HepG2 (cell line): ENCODE measurements around the gene CNTN4. TPM values are rescaled to one million over a fixed set of nuclear protein-coding genes. Genes with fewer than 3 reads are reported as not detected.

Source experiments
- ATAC-seq: fragments of 200-7000 bp; cut with Tn5 transposase; 3 replicates; pipeline ENCODE4 v1.9.1; 2020; ENCODE audit warnings: mild to moderate bottlenecking, moderate library complexity
- Bru-seq: library from RNA; stranded (reverse); fragments of 400-500 nt; gene quantifications from one replicate; lab custom pipeline; 2021; lab: Mats Ljungman, UMichigan
- BruChase-seq, 2 experiments: library from RNA; stranded (reverse); fragments of 400-500 nt; gene quantifications; one replicate each; lab custom pipeline; 2021; lab: Mats Ljungman, UMichigan
- BruUV-seq: library from RNA; stranded (reverse); fragments of 400-500 nt; replicated peaks from 2 replicates; lab custom pipeline; 2021; lab: Mats Ljungman, UMichigan
- CTCF ChIA-PET: fragments of 300-600 bp; formaldehyde crosslinking; extraction: SDS; loops from one replicate; lab custom pipeline; 2021; ENCODE audit warnings: low total read pairs, inconsistent platforms, low intra/inter-chr PET ratio; lab: Yijun Ruan, JAX
- POLR2A ChIA-PET: fragments of 350-600 bp; sonication (Branson Sonifier 250); formaldehyde crosslinking; loops from one replicate; lab custom pipeline; 2020; ENCODE audit warnings: antibody characterized with exemption, inconsistent platforms; lab: Yijun Ruan, JAX
- DNase-seq: peaks from one replicate; pipeline ENCODE4 v3.0.0-alpha.2; 2015; ENCODE audit warnings: low spot score
- FAIRE-seq: peaks from 3 replicates; lab custom pipeline; 2011; peaks lifted over from hg19 to GRCh38; lab: Jason Lieb, UNC
- H2AFZ ChIP-seq: one replicate; pipeline ENCODE4 v1.6.1; 2011; ENCODE audit warnings: low read length, inconsistent platforms
- H3K27ac ChIP-seq: fragments of 300-600 bp; 3 replicates; pipeline ENCODE4 v1.8.0; 2011; ENCODE audit warnings: mixed run types, mild to moderate bottlenecking, mixed read lengths, low read length, inconsistent platforms; ENCODE audit not compliant: insufficient read depth; ENCODE audit errors: extremely low read length
- H3K27me3 ChIP-seq, 2 experiments: fragments of 200-600 bp in 1 of 2; 2 replicates in 1 of 2; 3 replicates in 1 of 2; pipeline versions ENCODE4 v1.6.0 to v1.8.0; 2011; ENCODE audit warnings: low read length in 2 of 2, mild to moderate bottlenecking in 2 of 2, moderate library complexity in 2 of 2, inconsistent platforms in 1 of 2; ENCODE audit not compliant: insufficient read depth in 2 of 2, control insufficient read depth in 1 of 2
- H3K36me3 ChIP-seq, 2 experiments: fragments of 200-600 bp in 1 of 2; replicated peaks in 1 of 2; 2 replicates in 1 of 2; 3 replicates in 1 of 2; pipeline versions ENCODE4 v1.5.1 to v1.8.0; 2011; ENCODE audit warnings: low read length in 2 of 2, inconsistent platforms in 1 of 2; ENCODE audit not compliant: insufficient read depth in 2 of 2, control insufficient read depth in 1 of 2
- H3K4me1 ChIP-seq: 2 replicates; pipeline ENCODE4 v1.5.1; 2012; ENCODE audit warnings: low read length, inconsistent platforms; ENCODE audit not compliant: insufficient read depth
- H3K4me2 ChIP-seq: 2 replicates; pipeline ENCODE4 v1.6.0; 2011; ENCODE audit warnings: low read depth, low read length, inconsistent platforms
- H3K4me3 ChIP-seq, 3 experiments: fragments of 200-600 bp in 1 of 3; sonication (generic), shearing (Covaris generic) in 1 of 3; replicated peaks in 1 of 3; 2 replicates each; pipeline ENCODE4 v1.5.1; 2011 to 2016; ENCODE audit warnings: low read length in 3 of 3, inconsistent platforms in 2 of 3, low read depth in 2 of 3, mild to moderate bottlenecking in 2 of 3, control low read depth in 1 of 3, mixed read lengths in 1 of 3; ENCODE audit not compliant: insufficient read depth in 1 of 3
- H3K79me2 ChIP-seq: one replicate; pipeline ENCODE4 v1.6.1; 2011; ENCODE audit warnings: low read length, inconsistent platforms; ENCODE audit not compliant: insufficient read depth
- H3K9ac ChIP-seq: 2 replicates; pipeline ENCODE4 v1.6.0; 2011; ENCODE audit warnings: mild to moderate bottlenecking, low read depth, low read length, inconsistent platforms; ENCODE audit not compliant: insufficient read depth
- H3K9me3 ChIP-seq: 2 replicates; pipeline ENCODE4 v1.5.1; 2012; ENCODE audit warnings: mild to moderate bottlenecking, low read length
- H4K20me1 ChIP-seq: 2 replicates; pipeline ENCODE4 v1.6.0; 2011; ENCODE audit warnings: inconsistent platforms, mild to moderate bottlenecking, low read length, moderate library complexity; ENCODE audit not compliant: insufficient read depth
- E2F5 ChIP-seq: sonication (generic); formaldehyde crosslinking; conservative IDR thresholded peaks from 2 replicates; pipeline ENCODE4 v1.4.0; 2020; ENCODE audit warnings: missing genetic modification reagents
- FOXK2 ChIP-seq: fragments of 450-650 bp; IDR thresholded peaks from 2 replicates; pipeline ENCODE4 v1.6.1; 2016
- MTF1 ChIP-seq: sonication (generic); formaldehyde crosslinking; IDR thresholded peaks from 2 replicates; pipeline ENCODE4 v1.5.0; 2020; ENCODE audit warnings: missing genetic modification reagents
- MYPOP ChIP-seq: sonication (generic); formaldehyde crosslinking; IDR thresholded peaks from 2 replicates; pipeline ENCODE4 v1.8.1; 2023; ENCODE audit warnings: mild to moderate bottlenecking, moderate library complexity, missing genetic modification reagents
- PREB ChIP-seq: sonication (generic); formaldehyde crosslinking; IDR thresholded peaks from 2 replicates; pipeline ENCODE4 v1.4.0; 2020; ENCODE audit warnings: missing genetic modification reagents
- THAP11 ChIP-seq: IDR thresholded peaks from 2 replicates; pipeline ENCODE4 v1.6.1; 2016; ENCODE audit warnings: missing biosample characterization, missing genetic modification reagents
- ZBTB7B ChIP-seq: sonication (generic); formaldehyde crosslinking; IDR thresholded peaks from 2 replicates; pipeline ENCODE4 v1.4.0; 2020; ENCODE audit warnings: missing genetic modification reagents
- WGBS: methylation state at CpG from one replicate; pipeline ENCODE4 v1.1.6; 2017; ENCODE audit warnings: low lambda C conversion rate; 5-methylcytosine and 5-hydroxymethylcytosine counted together
- in situ Hi-C: cut with HindIII; loops from 2 replicates; pipeline ENCODE4 v1.10.0; 2017; ENCODE audit warnings: low pct_unique_long_range_greater_than_20kb; ENCODE audit not compliant: extremely low pct_ligation_motif_present
- intact Hi-C: fragments of 100-400 bp; cut with micrococcal nuclease; formaldehyde crosslinking; loops from one replicate; pipeline ENCODE4 v1.10.0; 2022; ENCODE audit not compliant: unreplicated experiment
- long read RNA-seq, 2 experiments: library from RNA in 1 of 2; library from polyadenylated mRNA in 1 of 2; stranded (forward) in 1 of 2; unstranded in 1 of 2; transcript quantifications; one replicate each; pipeline ENCODE4 v2.0.0, GENCODE V29; 2019 to 2022
- polyA minus RNA-seq, 3 experiments: library from RNA; depleted of rRNA, polyadenylated mRNA; stranded (reverse); fragments of >200 nt; gene quantifications; 2 replicates each; pipeline ENCODE4 v1.2.3, GENCODE V29; 2011; ENCODE audit warnings: low replicate concordance in 1 of 3
- polyA plus RNA-seq, 8 experiments: library from polyadenylated mRNA; depleted of rRNA in 3 of 8; stranded (reverse) in 7 of 8; unstranded in 1 of 8; fragments of >200 nt; fragmentation: Illumina TruSeq in 4 of 8; extraction: Trizol in 4 of 8; gene quantifications; 2 replicates each; pipeline versions ENCODE4 v1.2.1 to v1.2.3, GENCODE V29; 2011 to 2016; ENCODE audit warnings: low read depth in 4 of 8, missing spikeins in 1 of 8, mixed read lengths in 1 of 8; ENCODE audit not compliant: insufficient read depth in 1 of 8
- total RNA-seq, 5 experiments: library from RNA; depleted of rRNA; stranded (reverse); fragments of >200 nt; fragmentation: Illumina TruSeq; extraction: Trizol; gene quantifications; 2 replicates each; pipeline ENCODE4 v1.2.3, GENCODE V29; 2016; ENCODE audit warnings: low read depth in 1 of 5
- TF ChIP-seq, protein P1 (sequence below): sonication (generic); formaldehyde crosslinking; IDR thresholded peaks from 2 replicates; pipeline ENCODE4 v1.4.0; 2020; ENCODE audit warnings: missing genetic modification reagents, borderline replicate concordance

Gene CNTN4
- total RNA-seq (2016; rRNA removed; fragmentation: Illumina TruSeq; extraction: Trizol), result 0.13 TPM in 1 of 2 replicates, not detected in the other
- not detected in 2 replicates for total RNA-seq (2016; cell fraction: cytosol; rRNA removed; fragmentation: Illumina TruSeq; extraction: Trizol; ENCODE audit: low read depth)
- total RNA-seq (2016; cell fraction: insoluble cytoplasmic fraction; rRNA removed; fragmentation: Illumina TruSeq; extraction: Trizol), result not detected in 2 replicates
- not detected in 2 replicates for total RNA-seq (2016; cell fraction: membrane; rRNA removed; fragmentation: Illumina TruSeq; extraction: Trizol)
- not detected in 2 replicates for total RNA-seq (2016; cell fraction: nucleus; rRNA removed; fragmentation: Illumina TruSeq; extraction: Trizol)
- 0.01 and 0.03 TPM in 2 replicates for polyA plus RNA-seq (2011; rRNA removed)
- polyA plus RNA-seq (2011; cell fraction: cytosol; rRNA removed), result 0.03 and 0.12 TPM in 2 replicates
- not detected in 2 replicates for polyA plus RNA-seq (2011; cell fraction: nucleus; rRNA removed)
- polyA plus RNA-seq (2012), result not detected in 2 replicates
- not detected in 2 replicates for polyA plus RNA-seq (2016; cell fraction: cytosol; fragmentation: Illumina TruSeq; extraction: Trizol; ENCODE audit: low read depth)
- not detected in 2 replicates for polyA plus RNA-seq (2016; cell fraction: insoluble cytoplasmic fraction; fragmentation: Illumina TruSeq; extraction: Trizol; ENCODE audit: low read depth)
- polyA plus RNA-seq (2016; cell fraction: membrane; fragmentation: Illumina TruSeq; extraction: Trizol; ENCODE audit: low read depth), result not detected in 2 replicates
- polyA plus RNA-seq (2016; cell fraction: nucleus; fragmentation: Illumina TruSeq; extraction: Trizol; ENCODE audit: insufficient read depth, low read depth), result not detected in 2 replicates
- not detected in 2 replicates for polyA minus RNA-seq (2011; rRNA and poly(A)+ RNA removed; ENCODE audit: low replicate concordance)
- polyA minus RNA-seq (2011; cell fraction: cytosol; rRNA and poly(A)+ RNA removed), result not detected in 2 replicates
- polyA minus RNA-seq (2011; cell fraction: nucleus; rRNA and poly(A)+ RNA removed), result 0.62 TPM in 1 of 2 replicates, not detected in the other
- percentile 10 among the genes with signal in this experiment for Bru-seq, nascent RNA
- BruChase-seq, experiment 1, labeled RNA remaining after a 6-hour chase, result percentile 6 among the genes with signal in this experiment
- BruChase-seq, experiment 2, labeled RNA remaining after a 2-hour chase, result percentile 11 among the genes with signal in this experiment
- long read RNA-seq, experiment 1, result 0 reads
- long read RNA-seq, experiment 2, result 0 reads

GRCh38 chr3:2098398-2099027 is at the start of gene CNTN4:
Gene CNTN4 (plus strand): TSS chr3:2098866.
- in situ Hi-C loops, result no loop called here
- WGBS, result no CpG with 5 or more reads among the region's 86 CpGs
- TF ChIP-seq E2F5 (CRISPR knock-in tag) (0 out of 2 replicates have a peak, but pooled peaks have one; percentile 46), MTF1 (CRISPR knock-in tag) (no peak), FOXK2 (no peak), ZBTB7B (no peak), THAP11 (CRISPR knock-in tag) (no peak), MYPOP (CRISPR knock-in tag) (0 out of 2 replicates have a peak, but pooled peaks have one; percentile 25), PREB (CRISPR knock-in tag) (no peak)
- TF ChIP-seq, protein P1, sequence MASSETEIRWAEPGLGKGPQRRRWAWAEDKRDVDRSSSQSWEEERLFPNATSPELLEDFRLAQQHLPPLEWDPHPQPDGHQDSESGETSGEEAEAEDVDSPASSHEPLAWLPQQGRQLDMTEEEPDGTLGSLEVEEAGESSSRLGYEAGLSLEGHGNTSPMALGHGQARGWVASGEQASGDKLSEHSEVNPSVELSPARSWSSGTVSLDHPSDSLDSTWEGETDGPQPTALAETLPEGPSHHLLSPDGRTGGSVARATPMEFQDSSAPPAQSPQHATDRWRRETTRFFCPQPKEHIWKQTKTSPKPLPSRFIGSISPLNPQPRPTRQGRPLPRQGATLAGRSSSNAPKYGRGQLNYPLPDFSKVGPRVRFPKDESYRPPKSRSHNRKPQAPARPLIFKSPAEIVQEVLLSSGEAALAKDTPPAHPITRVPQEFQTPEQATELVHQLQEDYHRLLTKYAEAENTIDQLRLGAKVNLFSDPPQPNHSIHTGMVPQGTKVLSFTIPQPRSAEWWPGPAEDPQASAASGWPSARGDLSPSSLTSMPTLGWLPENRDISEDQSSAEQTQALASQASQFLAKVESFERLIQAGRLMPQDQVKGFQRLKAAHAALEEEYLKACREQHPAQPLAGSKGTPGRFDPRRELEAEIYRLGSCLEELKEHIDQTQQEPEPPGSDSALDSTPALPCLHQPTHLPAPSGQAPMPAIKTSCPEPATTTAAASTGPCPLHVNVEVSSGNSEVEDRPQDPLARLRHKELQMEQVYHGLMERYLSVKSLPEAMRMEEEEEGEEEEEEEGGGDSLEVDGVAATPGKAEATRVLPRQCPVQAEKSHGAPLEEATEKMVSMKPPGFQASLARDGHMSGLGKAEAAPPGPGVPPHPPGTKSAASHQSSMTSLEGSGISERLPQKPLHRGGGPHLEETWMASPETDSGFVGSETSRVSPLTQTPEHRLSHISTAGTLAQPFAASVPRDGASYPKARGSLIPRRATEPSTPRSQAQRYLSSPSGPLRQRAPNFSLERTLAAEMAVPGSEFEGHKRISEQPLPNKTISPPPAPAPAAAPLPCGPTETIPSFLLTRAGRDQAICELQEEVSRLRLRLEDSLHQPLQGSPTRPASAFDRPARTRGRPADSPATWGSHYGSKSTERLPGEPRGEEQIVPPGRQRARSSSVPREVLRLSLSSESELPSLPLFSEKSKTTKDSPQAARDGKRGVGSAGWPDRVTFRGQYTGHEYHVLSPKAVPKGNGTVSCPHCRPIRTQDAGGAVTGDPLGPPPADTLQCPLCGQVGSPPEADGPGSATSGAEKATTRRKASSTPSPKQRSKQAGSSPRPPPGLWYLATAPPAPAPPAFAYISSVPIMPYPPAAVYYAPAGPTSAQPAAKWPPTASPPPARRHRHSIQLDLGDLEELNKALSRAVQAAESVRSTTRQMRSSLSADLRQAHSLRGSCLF (CRISPR knock-in tag), result no peak

More at GRCh38 chr3:2098398-2099027, at the start of gene CNTN4:
- POLR2A ChIA-PET, result no interaction called here
- no peaks in the 10 kb centered on the region for H3K79me2 ChIP-seq
- H3K27me3 ChIP-seq, result peaks cover 0 to 22% of the 10 kb centered on the region in 2 experiments; a peak in 3 of 5 replicates
- H4K20me1 ChIP-seq, result no peaks in the 10 kb centered on the region
- H3K4me3 ChIP-seq, result peak within 1 kb of the TSS; percentile 19 to 59 (median 30); a peak in 4 of 6 replicates
- peaks cover 10% of the 10 kb centered on the region for H3K4me1 ChIP-seq
- no peaks in the 10 kb centered on the region for H3K9me3 ChIP-seq
- no peak for FAIRE-seq
- DNase-seq, result peak; percentile 24
- no peak within 1 kb of the TSS for H2AFZ ChIP-seq
- H3K36me3 ChIP-seq, result no peaks in the 10 kb centered on the region
- no peak within 1 kb of the TSS for H3K27ac ChIP-seq
- CTCF ChIA-PET, result no interaction called here
- ATAC-seq, result peak; percentile 98
- intact Hi-C loops, result loop anchor here (5.0 kb wide), 1 partner anchor 309 kb away; no protein-coding TSS in a partner anchor
- no peak within 1 kb of the TSS for H3K9ac ChIP-seq
- BruUV-seq, result no TSS peak
- peak within 1 kb of the TSS; percentile 74 for H3K4me2 ChIP-seq
